KG1 (cell line): ENCODE results near the gene BMPER.
A peak's percentile ranks its signal among the peaks of the same experiment; 100 is the strongest.

Source experiments
- DNase-seq: peaks from one replicate; lab custom pipeline; 2025; lab: John Stamatoyannopoulos, UW

BMPER gene

DNA sequence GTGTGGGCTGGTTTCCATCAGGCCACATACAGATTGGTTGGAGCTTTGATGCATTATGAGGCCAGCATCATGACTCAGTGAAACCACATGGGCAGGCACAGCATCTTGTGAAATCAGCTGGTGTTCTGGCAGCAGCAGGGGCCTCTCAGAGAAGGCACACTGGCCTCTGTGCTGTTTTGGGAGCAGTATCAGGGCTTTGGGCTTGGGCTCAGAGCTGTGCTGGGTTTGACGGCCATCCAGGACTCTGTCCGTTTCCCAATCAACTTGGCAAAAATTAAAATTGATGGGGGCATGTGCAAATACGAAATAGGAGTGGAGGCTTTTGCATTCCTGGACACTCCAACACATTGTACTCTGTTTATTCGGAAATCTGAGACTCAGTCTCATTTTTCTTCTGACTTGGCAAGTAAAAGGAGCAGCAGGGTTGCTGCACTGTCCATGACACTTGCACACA lies 190.9 kb downstream of the BMPER start:
- DNase-seq, result no peak

DNA sequence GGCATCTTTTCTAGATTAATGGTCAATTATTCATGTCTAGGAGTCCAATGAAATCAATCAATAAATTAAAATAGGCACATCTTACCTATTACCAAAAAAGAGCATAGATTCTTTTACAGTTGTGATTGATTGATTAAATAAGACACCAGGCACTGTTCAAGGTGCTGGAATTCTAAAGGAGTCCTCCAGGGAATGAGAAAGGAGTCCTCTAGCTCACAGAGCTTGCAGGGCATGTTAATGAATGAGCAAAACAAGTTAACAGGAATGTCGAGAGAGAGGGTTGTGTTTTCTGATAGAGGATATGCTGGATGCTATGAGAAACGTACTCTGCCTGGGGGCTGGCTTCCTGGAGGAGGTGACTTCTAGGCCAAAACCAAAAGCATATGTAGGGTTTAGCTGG lies 191.4 kb downstream of the BMPER start:
- no peak for DNase-seq

DNA sequence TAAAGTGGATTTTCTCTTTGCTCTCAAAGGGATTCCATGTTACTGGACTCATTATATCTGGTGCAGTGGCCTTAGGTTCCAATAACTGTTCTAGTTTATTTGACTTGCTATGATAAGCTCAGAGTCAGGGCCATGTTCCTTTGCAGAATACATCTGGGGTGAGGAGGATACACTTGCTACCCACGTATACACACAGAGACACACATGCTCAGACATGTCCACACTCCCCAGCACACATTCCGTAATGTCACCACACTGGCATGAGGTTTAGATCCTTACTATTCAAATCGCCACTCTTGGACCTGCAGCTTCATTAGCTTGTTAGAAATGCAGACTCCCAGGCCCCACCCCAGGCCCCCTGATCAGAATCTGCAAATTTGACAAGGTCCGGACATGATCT lies 195.3 kb downstream of the BMPER start:
- no peak for DNase-seq

DNA sequence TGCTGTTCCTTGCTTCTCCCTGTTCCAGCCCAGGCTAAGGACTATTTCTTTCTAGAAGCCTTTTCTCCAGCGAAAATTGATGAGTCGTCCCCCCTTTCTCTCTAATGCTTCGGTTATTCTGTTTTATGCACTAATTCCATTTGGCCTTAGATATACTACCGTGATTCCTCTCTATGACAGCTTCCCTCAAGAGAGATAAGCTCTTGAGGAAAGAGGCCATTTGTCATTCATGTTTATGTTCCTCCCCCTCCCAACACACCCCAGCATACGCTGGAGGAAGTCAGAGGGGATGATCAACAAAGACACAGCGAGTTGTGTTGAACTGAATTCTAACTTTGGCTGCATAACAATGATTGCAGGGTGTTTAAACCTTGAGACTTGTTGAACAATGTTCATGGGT lies 198.8 kb downstream of the BMPER start:
- DNase-seq, result no peak

DNA sequence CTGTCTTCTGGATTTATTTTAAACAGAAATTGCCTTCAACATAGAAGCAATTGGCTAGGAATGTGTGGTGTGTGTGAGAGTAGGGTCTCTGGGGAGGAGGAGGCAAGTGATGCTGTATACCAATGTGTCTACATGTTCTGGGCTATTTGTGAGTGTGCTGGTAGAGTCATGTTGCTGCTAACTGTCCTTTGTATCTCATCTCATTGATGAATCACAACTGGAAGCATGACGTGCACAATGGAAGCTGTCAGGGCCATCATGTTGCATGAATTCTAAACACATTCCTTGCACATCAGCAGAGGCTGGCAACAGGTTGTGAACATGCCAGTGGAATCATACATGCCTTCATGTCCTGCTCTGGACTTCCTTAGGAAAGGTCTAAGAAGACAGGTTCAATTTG lies 199.7 kb downstream of the BMPER start:
- DNase-seq, result no peak

DNA sequence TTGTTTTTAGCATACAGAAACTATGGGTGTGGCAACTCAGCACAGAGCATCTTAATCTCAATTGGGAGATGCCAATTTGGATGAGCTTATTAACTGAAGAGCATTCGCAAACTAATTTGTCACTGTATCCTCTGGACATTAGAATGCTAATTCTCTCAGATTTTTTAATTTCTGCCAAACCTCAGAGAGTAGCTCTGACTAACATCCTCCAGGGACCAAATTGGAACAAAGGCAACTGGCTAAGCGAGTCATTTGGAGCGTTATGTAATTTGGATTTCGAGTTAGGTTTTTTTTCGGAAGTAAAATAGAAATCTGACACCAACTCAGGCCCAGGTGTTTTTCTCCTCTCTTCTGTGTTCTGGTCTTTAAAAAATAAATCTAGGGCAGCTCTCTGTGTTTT lies 201.9 kb downstream of the BMPER start:
- DNase-seq, result no peak

DNA sequence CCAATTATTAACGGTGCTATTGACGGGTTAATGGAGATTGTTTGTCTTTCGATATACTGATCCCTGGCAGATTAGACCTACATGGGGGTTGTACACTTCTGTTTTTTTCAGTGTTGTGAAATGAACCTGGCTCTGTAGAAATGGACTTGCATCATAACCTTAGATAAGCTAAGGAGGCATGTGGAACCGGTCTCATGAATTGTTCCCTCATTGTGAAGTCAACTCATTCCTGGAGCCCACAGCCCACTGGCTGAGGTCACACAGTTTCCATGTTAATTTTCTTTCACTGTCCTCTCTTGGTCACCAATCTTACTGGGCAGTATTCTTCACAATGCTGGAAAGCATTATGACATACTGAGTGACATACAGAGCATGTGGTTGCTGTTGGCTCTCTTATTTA lies 202.8 kb downstream of the BMPER start:
- no peak for DNase-seq

DNA sequence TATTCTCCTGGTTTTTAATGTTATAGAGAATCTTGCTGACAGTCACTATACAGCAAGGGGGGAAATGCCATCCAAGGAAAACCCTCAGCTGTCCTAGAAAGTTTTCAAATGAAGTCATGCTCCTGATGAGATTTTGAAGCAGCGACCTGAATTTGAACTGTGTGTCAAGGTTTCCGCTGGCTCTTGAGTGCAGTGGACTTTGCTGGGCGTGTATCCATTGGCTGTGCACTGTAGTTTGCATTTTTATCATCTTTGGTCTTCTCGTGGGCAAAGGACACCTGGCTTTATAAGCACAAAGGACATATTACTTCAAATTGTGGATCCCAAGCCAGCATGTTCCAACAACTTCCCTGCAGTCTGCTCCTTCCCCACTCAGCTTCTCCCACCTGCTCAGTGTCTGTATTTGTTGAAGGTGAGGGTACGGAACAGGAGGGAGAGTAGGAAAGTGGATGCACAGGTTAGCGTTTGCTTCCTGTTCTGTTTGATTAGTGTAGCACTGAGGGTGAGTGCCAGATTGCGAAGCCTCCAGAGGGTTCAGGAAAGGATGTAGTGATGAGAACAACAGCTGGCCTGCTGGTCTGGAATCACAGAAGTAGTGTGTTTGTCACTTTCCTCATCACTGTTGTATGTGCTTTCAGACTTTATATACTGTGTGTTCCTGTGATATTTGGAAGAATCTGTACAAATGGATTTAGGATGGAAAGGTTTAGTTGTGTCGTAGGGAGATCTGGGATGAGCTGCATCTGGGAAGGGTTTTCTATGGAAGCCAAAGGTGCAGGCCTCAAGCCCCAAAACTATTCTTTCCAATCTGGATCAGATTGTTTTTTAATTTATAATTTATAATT lies 204.8 kb downstream of the BMPER start:
- no peak for DNase-seq

DNA sequence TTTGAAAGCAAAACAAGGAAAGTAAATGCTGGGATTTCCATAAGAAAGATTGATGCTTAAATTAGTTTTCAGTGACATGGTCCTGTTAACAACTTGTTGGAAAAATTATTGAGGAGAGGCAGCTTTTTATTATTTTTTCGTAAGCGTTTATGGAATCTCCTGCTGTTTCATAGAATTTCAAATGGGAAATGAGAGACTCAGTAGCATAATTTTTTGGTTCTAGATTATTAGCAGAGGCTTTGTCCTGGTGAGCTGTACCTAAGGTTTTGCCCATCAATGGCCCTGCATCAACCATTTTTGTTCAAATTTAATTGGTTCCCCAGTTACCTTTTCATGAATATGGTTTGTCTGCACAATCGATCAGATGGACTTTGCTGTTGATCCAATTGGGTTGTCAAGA lies 205.7 kb downstream of the BMPER start:
- DNase-seq, result no peak

DNA sequence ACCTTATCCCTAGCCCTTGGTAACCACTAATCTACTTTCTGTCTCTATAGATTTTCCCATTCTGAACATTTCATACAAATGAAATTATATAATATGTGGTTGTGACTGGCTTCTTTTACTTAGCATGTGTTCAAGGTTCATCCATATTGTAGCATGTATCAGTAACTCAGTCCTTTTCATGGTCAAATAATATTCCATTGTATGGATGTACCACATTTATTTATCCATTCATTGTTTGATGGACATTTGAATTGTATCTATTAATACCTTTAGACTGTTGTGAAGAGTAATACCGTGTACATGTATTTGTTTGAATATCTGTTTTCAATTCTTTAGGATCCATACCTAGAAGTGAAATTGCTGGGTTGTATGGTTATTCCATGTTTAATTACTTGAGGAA lies 210.2 kb downstream of the BMPER start:
- no peak for DNase-seq

DNA sequence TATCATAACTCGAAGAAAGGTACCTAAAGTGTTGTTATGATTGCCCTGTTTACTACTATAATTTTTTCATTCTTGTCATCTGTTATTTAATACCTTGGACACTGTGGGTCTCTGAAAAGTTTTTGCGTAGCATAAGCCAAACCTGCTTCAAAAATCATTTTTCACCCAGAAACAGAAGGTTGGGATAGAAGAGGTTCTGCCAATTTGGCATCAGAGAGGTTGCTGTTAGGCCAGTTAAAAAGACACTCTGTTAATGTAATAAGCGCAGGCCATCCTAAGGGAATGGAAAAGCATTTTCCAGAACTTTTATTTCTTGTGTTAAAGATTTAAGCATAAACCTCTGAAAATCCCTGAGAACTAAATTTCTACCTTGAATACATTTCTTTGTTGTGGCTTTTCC lies 212.2 kb downstream of the BMPER start:
- no peak for DNase-seq

DNA sequence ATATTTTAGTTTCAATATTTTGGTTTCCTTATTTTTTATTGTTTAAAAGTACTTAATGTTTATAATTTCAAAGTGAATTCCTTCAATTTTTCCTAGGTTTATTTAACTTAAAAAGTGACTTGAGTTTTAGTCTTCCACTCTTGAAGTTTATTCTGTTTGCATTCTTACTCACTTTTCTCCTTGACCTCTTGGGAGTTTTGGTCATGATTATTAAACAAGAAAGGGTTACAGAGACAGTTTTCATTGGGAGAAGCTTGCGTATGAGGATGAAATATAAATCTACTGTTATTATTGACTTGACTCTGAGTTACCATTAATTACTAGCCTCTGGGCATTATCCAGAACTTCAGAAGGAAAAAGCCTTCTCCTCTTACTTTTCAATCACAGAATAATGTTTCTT lies 216.0 kb downstream of the BMPER start:
- no peak for DNase-seq

DNA sequence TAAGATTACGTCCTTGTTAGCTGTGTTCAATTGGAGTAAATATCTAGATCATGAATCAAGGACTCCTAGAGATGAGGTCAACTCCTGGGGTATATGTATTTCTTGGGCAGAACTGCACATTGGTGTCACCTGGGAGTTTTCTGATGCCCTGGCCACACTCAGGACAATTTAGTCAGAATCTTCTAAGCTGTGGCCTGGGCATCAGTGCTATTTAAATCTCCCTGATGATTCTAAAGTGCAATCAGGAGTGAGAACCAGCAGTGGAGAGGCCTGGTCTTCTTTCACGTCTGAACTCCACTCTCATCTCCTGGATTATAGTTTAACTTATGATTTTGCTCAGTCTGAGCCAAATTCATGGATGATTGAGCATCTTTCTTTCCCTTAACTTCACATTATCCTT lies 218.0 kb downstream of the BMPER start:
- no peak for DNase-seq

DNA sequence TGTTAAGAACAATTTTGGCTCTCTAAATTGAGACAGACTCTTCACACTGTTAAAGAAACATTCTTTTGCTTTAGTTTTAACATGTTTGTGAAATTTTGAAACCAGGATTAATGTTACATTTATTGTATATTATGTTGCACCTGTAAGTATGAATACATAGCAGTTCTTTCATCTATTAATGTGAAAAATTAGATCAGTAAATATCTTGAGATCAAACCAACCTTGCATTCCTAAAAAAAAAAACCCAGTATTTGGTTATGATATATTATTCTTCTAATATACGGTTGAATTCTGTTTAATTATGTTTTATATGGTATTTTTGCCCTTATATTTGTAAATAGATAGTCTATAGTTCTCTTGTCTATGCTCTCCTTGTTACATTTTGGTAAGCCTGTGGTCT lies 219.4 kb downstream of the BMPER start:
- no peak for DNase-seq

DNA sequence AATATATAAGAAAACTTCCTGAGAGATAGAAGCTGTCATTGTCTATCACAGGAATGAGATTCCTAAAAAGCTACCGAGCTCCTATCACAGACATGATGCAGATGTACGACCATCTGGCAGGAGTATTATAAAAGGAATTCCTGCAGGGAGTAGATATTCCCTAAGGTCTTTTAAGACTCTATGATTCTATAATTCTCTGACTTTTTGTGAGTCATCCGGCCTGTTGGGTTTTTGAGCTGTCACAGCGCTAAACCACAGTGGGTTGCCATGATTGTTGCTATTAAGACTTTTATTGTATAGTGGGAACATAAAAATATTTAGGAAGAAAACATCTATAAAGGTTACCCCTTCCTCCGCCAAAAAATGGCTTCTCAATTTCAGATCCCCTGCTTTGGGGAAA lies 223.4 kb downstream of the BMPER start:
- DNase-seq, result no peak

DNA sequence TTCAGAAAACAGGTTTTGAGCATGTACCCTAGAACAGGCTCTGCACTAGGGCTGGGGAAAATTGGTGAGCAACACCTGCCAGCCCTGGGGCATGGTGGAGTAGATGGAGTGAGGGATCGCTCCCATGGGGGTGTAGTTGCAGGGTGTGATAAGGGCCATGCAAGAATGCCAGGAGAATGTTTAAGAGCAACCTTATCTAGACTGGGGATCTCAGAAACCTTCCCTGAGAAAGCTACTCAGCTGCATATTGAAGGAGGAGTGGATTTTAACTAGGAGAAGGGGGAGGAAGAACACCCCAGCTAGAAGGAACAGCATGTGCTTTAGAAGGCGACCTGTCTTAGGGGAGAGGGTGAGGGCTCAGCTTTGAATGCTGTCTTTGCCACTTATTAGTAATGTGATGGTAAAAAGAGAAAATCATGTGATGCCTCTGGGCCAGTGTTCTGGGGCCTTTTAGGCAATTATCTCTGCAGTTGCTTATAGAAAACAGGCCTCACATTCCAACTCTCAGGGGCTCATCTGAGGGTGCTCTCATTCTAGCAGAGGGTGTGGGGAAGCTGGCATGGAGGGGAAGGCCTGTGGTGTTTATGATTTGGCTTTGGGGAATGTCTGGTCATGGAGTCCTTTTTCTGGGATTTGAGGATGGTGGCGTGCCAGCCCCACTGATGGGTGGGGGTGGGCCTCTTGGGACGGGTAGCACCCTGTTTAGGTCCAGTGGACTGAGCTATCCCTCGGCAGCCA lies 225.4 kb downstream of the BMPER start:
- DNase-seq, result no peak

DNA sequence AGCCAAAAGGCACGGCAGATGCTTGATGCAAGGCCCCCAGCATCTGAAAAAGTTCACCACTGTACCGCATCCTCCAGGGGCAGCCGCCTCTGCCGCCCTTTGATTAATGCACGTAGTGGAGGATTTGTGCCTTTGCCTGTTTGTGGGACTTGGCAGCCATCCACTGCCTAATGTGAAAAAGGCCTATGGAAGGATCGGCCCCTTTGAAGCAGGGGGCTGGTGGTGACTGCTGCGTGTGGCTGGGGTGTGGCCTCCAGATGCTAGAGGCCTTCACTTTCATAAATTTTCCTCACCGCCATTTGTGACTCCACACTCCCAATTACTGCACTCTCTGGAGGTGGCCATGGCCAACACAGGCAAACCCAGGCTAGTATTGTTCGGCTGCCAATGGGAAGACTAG lies 226.0 kb downstream of the BMPER start:
- no peak for DNase-seq

DNA sequence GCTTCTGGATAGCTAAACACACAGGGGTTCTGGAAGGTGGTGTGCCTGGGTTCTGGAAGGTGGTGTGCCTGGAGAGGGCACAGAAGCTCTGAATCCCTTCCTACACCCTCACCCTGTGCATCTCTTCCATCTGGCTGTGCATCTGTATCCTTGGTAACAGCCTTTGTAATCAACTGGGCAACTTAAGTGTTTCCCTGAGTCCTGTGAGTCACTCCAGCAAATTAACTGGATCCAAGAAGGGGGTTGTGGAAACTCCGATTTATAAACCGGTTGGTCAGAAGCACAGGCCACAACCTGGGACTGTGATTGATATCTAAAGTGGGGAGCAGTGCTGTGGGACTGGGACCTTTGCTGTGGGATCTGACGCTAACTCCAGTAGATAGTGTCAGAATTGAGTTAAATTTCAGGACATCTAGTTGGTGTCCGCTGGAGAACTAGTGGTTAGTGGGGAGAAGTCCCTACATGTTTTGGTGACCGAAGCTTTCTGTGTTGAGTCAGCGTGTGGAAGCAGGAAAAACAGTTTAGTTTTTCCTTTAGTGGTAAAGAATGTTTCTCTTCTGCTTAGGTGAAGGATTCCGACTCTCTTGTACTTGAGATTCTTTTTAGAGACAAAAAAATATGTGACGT lies 228.1 kb downstream of the BMPER start:
- DNase-seq, result no peak

DNA sequence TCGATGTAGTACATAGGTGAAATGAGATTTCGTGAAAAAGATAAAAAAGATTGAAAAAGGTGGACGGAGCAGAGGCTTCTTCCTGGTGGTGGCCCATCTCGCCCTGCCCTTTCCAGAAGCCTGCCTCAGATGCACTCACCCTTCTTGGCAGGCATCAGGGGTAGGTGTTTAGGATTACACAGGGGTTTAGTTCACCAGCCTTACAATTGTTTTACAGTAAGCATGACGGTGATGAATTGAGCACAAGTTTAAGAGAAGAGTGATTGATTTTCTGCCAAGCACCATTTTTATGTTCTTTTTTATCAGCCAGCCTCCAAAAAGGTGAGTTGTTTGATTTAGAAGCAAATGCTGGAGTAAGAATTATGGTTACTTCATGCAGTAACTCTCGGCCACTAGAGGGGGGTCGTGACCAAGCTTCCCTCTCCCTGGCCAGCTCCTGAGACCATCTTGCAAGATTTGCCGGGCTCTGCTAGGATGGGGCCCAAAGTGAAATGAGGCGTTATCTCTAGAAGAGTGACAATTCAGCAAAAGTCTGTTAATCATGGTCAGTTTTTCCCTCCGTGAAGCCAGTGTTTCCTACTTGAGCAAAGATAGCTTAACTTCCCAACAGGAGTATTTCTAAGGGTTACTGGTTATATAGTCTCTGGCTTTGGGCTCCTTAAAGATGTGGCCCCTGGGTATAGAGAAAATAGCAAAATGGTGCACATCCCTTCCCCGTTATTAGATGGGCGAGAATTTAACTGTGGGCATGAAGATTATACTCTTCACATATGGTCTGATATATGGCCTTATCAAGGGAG lies 228.8 kb downstream of the BMPER start:
- DNase-seq, result peak; percentile 12

DNA sequence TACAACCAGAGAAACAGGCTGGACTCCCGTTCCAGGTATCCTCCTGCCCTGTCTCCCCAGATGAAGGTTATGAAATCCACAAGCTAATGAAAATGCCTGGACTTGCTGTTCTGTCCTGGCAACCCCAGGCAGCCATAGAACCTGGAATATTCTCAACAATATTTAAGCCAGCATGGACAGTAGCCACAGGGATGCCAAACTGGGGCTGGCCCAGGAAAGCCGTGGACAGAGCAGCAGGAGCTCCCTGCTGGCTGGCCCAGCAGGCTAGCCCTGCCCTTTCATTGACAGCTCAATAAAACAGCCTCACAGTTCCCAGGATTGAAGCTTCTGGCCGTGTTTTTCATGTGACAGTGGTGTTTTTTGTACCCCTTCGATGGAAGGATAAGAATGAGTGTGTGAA lies 230.6 kb downstream of the BMPER start:
- DNase-seq, result no peak

DNA sequence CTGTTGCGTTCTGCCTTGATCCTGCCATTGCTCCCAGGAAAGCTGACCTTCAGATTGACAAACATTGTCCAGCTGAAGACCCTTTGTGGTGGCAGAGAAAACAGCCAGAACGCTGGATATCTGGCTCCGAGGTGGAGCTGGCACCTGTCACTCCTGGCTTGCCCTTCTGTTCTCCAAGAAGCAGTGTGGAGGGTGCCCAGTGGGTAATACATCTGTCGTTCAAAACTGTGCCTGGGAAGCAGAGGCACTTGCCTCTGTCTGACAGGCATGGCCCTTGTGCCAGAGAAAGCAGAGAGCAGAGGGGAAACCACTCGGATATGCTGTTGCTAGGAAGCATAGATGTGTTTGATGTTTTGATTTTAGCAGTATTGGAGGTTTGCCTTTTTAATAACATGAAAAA lies 231.4 kb downstream of the BMPER start:
- no peak for DNase-seq

DNA sequence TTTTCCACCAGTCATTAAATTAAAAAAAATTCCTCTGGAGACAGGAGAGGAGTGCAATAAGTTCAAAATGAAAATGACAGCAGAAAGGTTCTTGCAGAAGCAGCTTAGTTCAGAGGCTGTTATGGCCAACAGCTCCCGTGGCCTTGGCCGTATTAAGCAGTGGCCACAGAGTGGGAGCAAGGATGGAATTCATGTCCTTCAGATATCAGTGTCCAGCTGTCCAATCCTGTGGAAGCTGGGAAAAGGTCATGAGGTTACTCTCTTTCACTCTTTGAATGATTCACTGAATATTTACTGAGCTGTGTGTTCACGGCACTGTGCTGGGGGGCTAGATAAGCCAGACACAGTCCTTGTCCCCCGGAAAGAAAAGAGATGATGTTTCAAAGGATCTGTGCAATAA lies 231.8 kb downstream of the BMPER start:
- no peak for DNase-seq
